SK-N-SH (cell line): ENCODE data around the gene COBLL1. TPM values are rescaled to one million over a fixed set of nuclear protein-coding genes. Genes with fewer than 3 reads are reported as not detected.

Source experiments
- CTCF ChIA-PET: fragments of 300-600, 350-600 bp; formaldehyde crosslinking; extraction: SDS; loops from one replicate; lab custom pipeline; 2021; lab: Yijun Ruan, JAX
- POLR2A ChIA-PET: fragments of 350-600 bp; sonication (Branson Sonifier 250); formaldehyde crosslinking; extraction: SDS; loops from one replicate; lab custom pipeline; 2020; ENCODE audit warnings: antibody characterized with exemption, inconsistent platforms; lab: Yijun Ruan, JAX
- DNase-seq: peaks from one replicate; pipeline ENCODE4 v3.0.0; 2012
- H2AFZ ChIP-seq: fragments of 200-600 bp; sonication (generic); 2 replicates; pipeline ENCODE4 v1.8.1; 2016; ENCODE audit warnings: antibody characterized with exemption, mild to moderate bottlenecking, low read depth
- H3F3A ChIP-seq: fragments of 200-600 bp; sonication (generic); replicated peaks from 2 replicates; pipeline ENCODE3; 2016; ENCODE audit warnings: antibody characterized with exemption, mild to moderate bottlenecking; ENCODE audit not compliant: insufficient read depth
- H3K27ac ChIP-seq, 2 experiments: fragments of 200-500 bp in 1 of 2; fragments of 200-600 bp in 1 of 2; sonication (Bioruptor generic) in 1 of 2; sonication (generic), shearing (Covaris generic) in 1 of 2; 2 replicates each; pipeline versions ENCODE4 v1.5.1 to v1.6.1; 2014 to 2016; ENCODE audit warnings: low read depth in 2 of 2, inconsistent platforms in 1 of 2, low read length in 1 of 2, mild to moderate bottlenecking in 1 of 2, mixed read lengths in 1 of 2
- H3K27me3 ChIP-seq: fragments of 200-600 bp; sonication (generic), shearing (Covaris generic); 2 replicates; pipeline ENCODE4 v1.6.1; 2016; ENCODE audit warnings: mixed run types; ENCODE audit not compliant: insufficient read depth
- H3K36me3 ChIP-seq, 2 experiments: fragments of 200-500 bp in 1 of 2; fragments of 200-600 bp in 1 of 2; sonication (Bioruptor generic) in 1 of 2; sonication (generic) in 1 of 2; replicated peaks in 1 of 2; 2 replicates each; pipeline versions ENCODE3 to v1.5.1; 2014 to 2016; ENCODE audit warnings: low read length in 1 of 2, mild to moderate bottlenecking in 1 of 2; ENCODE audit not compliant: insufficient read depth in 2 of 2, control insufficient read depth in 1 of 2
- H3K4me1 ChIP-seq, 2 experiments: fragments of 200-500 bp in 1 of 2; fragments of 200-600 bp in 1 of 2; sonication (Bioruptor generic) in 1 of 2; sonication (generic), shearing (Covaris generic) in 1 of 2; 2 replicates each; pipeline versions ENCODE4 v1.5.1 to v1.6.1; 2014 to 2016; ENCODE audit warnings: low read depth in 1 of 2, low read length in 1 of 2, mixed run types in 1 of 2; ENCODE audit not compliant: insufficient read depth in 2 of 2, control insufficient read depth in 1 of 2
- H3K4me2 ChIP-seq: fragments of 200-600 bp; sonication (generic), shearing (Covaris generic); 2 replicates; pipeline ENCODE4 v1.6.1; 2017; ENCODE audit warnings: mixed run types
- H3K4me3 ChIP-seq, 2 experiments: fragments of 200-500 bp in 1 of 2; fragments of 200-600 bp in 1 of 2; sonication (Bioruptor generic) in 1 of 2; sonication (generic), shearing (Covaris generic) in 1 of 2; 2 replicates each; pipeline versions ENCODE4 v1.5.1 to v1.8.1; 2014 to 2016; ENCODE audit warnings: low read depth in 2 of 2, inconsistent platforms in 1 of 2, low read length in 1 of 2, mild to moderate bottlenecking in 1 of 2, mixed read lengths in 1 of 2, moderate library complexity in 1 of 2
- H3K79me2 ChIP-seq: fragments of 200-600 bp; sonication (generic); 2 replicates; pipeline ENCODE4 v1.8.1; 2017; ENCODE audit warnings: mild to moderate bottlenecking; ENCODE audit not compliant: insufficient read depth
- H3K9ac ChIP-seq: fragments of 200-600 bp; sonication (generic); 2 replicates; pipeline ENCODE4 v1.6.1; 2017; ENCODE audit warnings: mixed run types
- H3K9me2 ChIP-seq: fragments of 200-600 bp; sonication (generic); 2 replicates; pipeline ENCODE4 v1.6.1; 2017; ENCODE audit warnings: mixed run types
- H3K9me3 ChIP-seq: fragments of 200-600 bp; sonication (generic); 2 replicates; pipeline ENCODE4 v1.6.1; 2017; ENCODE audit warnings: mixed run types, mild to moderate bottlenecking, moderate library complexity
- H4K20me1 ChIP-seq: fragments of 200-600 bp; sonication (generic); 2 replicates; pipeline ENCODE4 v1.6.1; 2017; ENCODE audit warnings: mild to moderate bottlenecking, mixed run types; ENCODE audit not compliant: insufficient read depth
- CHD2 ChIP-seq: fragments of 150-350 bp; IDR thresholded peaks from 2 replicates; pipeline ENCODE4 v1.6.1; 2018; ENCODE audit warnings: low read length; ENCODE audit not compliant: partially characterized antibody
- EP300 ChIP-seq, 2 experiments: IDR thresholded peaks; 2 replicates each; pipeline versions ENCODE4 v1.4.0 to v1.6.1; 2012; ENCODE audit warnings: borderline replicate concordance in 1 of 2, low read depth in 1 of 2, low read length in 1 of 2
- EZH2phosphoT487 ChIP-seq: fragments of 200-600 bp; sonication (generic); IDR thresholded peaks from 2 replicates; pipeline ENCODE4 v1.6.1; 2017; ENCODE audit warnings: low read depth, mixed run types, mild to moderate bottlenecking, antibody characterized with exemption, moderate library complexity, borderline replicate concordance
- FOXM1 ChIP-seq: IDR thresholded peaks from 2 replicates; pipeline ENCODE4 v1.4.0; 2012; ENCODE audit warnings: low read depth, mild to moderate bottlenecking
- GABPA ChIP-seq: IDR thresholded peaks from 2 replicates; pipeline ENCODE4 v1.4.0; 2012; ENCODE audit warnings: low read depth, mild to moderate bottlenecking
- GATA2 ChIP-seq: sonication (generic); formaldehyde crosslinking; IDR thresholded peaks from 2 replicates; pipeline ENCODE4 v1.5.0; 2020; ENCODE audit warnings: mild to moderate bottlenecking, missing genetic modification reagents
- JUND ChIP-seq: IDR thresholded peaks from 2 replicates; pipeline ENCODE4 v1.4.0; 2012
- NFIC ChIP-seq: IDR thresholded peaks from 2 replicates; pipeline ENCODE4 v1.4.0; 2012; ENCODE audit warnings: borderline replicate concordance
- RCOR1 ChIP-seq: fragments of 150-350 bp; IDR thresholded peaks from 2 replicates; pipeline ENCODE4 v1.6.1; 2017; ENCODE audit warnings: antibody characterized with exemption, low read length
- REST ChIP-seq: IDR thresholded peaks from 2 replicates; pipeline ENCODE4 v1.6.1; 2012; ENCODE audit warnings: mild to moderate bottlenecking, low read depth, low read length, moderate library complexity
- RXRA ChIP-seq: IDR thresholded peaks from 2 replicates; pipeline ENCODE4 v1.4.0; 2012; ENCODE audit warnings: low read depth, mild to moderate bottlenecking, borderline replicate concordance
- TAF1 ChIP-seq: IDR thresholded peaks from 2 replicates; pipeline ENCODE4 v1.6.1; 2012; ENCODE audit warnings: low read depth, mild to moderate bottlenecking, low read length, moderate library complexity, borderline replicate concordance
- TEAD4 ChIP-seq: IDR thresholded peaks from 2 replicates; pipeline ENCODE4 v1.4.0; 2012; ENCODE audit warnings: mild to moderate bottlenecking, borderline replicate concordance; ENCODE audit not compliant: insufficient read depth
- YY1 ChIP-seq: IDR thresholded peaks from 2 replicates; pipeline ENCODE4 v1.4.0; 2012; ENCODE audit warnings: low read depth, mild to moderate bottlenecking
- WGBS: methylation state at CpG from one replicate; pipeline ENCODE4 v1.1.6; 2017; ENCODE audit warnings: low lambda C conversion rate; 5-methylcytosine and 5-hydroxymethylcytosine counted together
- polyA plus RNA-seq, 3 experiments: library from polyadenylated mRNA; depleted of rRNA; stranded (reverse); fragments of >200 nt; gene quantifications; 2 replicates each; pipeline ENCODE4 v1.2.3, GENCODE V29; 2012
- TF ChIP-seq, protein P1 (sequence below): fragments of 150-350 bp; IDR thresholded peaks from 2 replicates; pipeline ENCODE4 v1.6.1; 2016; ENCODE audit warnings: mild to moderate bottlenecking, low read depth, low read length
- TF ChIP-seq, protein P2 (sequence below): fragments of 200-600 bp; sonication (generic); IDR thresholded peaks from 2 replicates; pipeline ENCODE4 v1.6.1; 2017; ENCODE audit warnings: antibody characterized with exemption, mild to moderate bottlenecking, moderate library complexity
- TF ChIP-seq, protein P3 (sequence below): IDR thresholded peaks from 2 replicates; pipeline ENCODE4 v1.4.0; 2012; ENCODE audit warnings: low read depth

Gene COBLL1
- polyA plus RNA-seq, 1 of the 3 experiments (the other 2 are of a cell fraction): 3.1 TPM

DNA sequence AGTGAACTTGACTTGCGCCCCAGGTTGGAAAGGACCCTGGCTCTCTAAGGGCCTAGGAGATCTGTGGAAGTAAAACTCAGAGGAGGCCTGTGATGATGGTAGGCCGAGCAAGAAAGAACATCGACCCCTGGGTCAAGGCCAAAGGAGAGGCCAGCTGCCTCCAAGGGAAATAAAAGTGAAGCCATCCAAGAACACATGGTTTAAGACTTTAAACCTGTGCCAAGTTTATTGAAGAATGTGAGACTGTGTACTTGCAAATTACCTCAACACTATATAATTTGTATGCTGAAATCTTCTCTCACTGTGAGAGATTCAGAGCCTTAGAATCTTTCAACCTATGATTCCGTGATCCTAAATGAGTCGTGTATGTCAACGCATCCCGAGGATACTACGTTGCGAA is 40.7 kb upstream of the COBLL1 start:
- Histone ChIP-seq H3K4me1 (no peaks in the 10 kb centered on the region), H3K4me2 (no peak overlapping the region), H3K9me2 (no peaks in the 10 kb centered on the region), H3K79me2 (no peaks in the 10 kb centered on the region), H3K27me3 (no peaks in the 10 kb centered on the region), H3K36me3 (no peaks in the 10 kb centered on the region), H3K9ac (no peak overlapping the region), H3K9me3 (no peaks in the 10 kb centered on the region), H3K27ac (no peak overlapping the region), H3F3A (no peaks in the 10 kb centered on the region), H2AFZ (no peak overlapping the region), H3K4me3 (no peak overlapping the region), H4K20me1 (no peaks in the 10 kb centered on the region)
- TF ChIP-seq TEAD4 (no peak), NFIC (no peak), TAF1 (no peak)
- TF ChIP-seq, protein P1, sequence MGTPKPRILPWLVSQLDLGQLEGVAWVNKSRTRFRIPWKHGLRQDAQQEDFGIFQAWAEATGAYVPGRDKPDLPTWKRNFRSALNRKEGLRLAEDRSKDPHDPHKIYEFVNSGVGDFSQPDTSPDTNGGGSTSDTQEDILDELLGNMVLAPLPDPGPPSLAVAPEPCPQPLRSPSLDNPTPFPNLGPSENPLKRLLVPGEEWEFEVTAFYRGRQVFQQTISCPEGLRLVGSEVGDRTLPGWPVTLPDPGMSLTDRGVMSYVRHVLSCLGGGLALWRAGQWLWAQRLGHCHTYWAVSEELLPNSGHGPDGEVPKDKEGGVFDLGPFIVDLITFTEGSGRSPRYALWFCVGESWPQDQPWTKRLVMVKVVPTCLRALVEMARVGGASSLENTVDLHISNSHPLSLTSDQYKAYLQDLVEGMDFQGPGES: no peak
- TF ChIP-seq, protein P2, sequence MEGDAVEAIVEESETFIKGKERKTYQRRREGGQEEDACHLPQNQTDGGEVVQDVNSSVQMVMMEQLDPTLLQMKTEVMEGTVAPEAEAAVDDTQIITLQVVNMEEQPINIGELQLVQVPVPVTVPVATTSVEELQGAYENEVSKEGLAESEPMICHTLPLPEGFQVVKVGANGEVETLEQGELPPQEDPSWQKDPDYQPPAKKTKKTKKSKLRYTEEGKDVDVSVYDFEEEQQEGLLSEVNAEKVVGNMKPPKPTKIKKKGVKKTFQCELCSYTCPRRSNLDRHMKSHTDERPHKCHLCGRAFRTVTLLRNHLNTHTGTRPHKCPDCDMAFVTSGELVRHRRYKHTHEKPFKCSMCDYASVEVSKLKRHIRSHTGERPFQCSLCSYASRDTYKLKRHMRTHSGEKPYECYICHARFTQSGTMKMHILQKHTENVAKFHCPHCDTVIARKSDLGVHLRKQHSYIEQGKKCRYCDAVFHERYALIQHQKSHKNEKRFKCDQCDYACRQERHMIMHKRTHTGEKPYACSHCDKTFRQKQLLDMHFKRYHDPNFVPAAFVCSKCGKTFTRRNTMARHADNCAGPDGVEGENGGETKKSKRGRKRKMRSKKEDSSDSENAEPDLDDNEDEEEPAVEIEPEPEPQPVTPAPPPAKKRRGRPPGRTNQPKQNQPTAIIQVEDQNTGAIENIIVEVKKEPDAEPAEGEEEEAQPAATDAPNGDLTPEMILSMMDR: no peak
- CTCF ChIA-PET: interaction anchor here (1.5 to 1.6 kb wide), 2 partner anchors 28 to 40 kb away, joined by 4 to 6 read pairs; partner anchors contain the start of gene COBLL1
- no peak for DNase-seq
- 96% methylated on average over 8 of the region's 9 CpGs for WGBS
- POLR2A ChIA-PET: no interaction called here

DNA sequence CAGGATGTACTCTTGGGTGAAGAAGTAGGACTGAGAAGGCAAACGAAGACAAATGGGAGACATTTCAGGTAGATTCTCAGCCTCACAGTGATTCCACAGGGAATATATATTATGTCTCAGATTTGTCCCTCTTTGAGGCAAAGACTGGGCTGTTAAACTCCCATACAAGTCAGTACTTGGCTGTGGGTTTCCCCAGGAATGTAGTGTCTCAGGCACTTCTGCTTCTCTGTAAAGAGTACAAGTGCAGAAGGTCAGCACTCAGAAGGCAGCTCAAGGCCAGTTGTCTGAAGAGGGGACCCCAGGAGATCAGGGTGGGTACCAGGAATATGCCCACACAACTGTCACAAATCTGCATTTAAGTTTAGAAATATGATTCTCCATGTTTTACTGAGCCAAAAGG is 39.9 kb upstream of the COBLL1 start:
- ChIA-PET POLR2A (no interaction called here), CTCF (interaction anchor here (1.1 to 1.7 kb wide), 5 partner anchors 9 to 40 kb away, joined by 4 to 6 read pairs (median 4); partner anchors contain the start of gene COBLL1)
- Histone ChIP-seq H3K4me3 (no peak overlapping the region), H2AFZ (no peak overlapping the region), H4K20me1 (no peaks in the 10 kb centered on the region), H3K4me2 (no peak overlapping the region), H3K9ac (no peak overlapping the region), H3F3A (no peaks in the 10 kb centered on the region), H3K9me3 (no peaks in the 10 kb centered on the region), H3K4me1 (no peaks in the 10 kb centered on the region), H3K27ac (no peak overlapping the region), H3K9me2 (no peaks in the 10 kb centered on the region), H3K36me3 (no peaks in the 10 kb centered on the region), H3K27me3 (no peaks in the 10 kb centered on the region), H3K79me2 (no peaks in the 10 kb centered on the region)
- no peak for DNase-seq
- WGBS: 80% methylated on average over 1 of the region's 1 CpG
- TF ChIP-seq, protein P3, sequence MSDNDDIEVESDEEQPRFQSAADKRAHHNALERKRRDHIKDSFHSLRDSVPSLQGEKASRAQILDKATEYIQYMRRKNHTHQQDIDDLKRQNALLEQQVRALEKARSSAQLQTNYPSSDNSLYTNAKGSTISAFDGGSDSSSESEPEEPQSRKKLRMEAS: no peak
- no peak for TF ChIP-seq EP300 (IDR thresholded peaks at IDR 0.05; ENCODE audit: borderline replicate concordance in 1 of 2, low read depth in 1 of 2, low read length in 1 of 2)
- TF ChIP-seq GABPA: no peak
- no peak for TF ChIP-seq CHD2
- TF ChIP-seq RCOR1: no peak
- no peak for TF ChIP-seq RXRA
- no peak for TF ChIP-seq GATA2 (CRISPR knock-in tag)
- no peak for TF ChIP-seq TEAD4
- TF ChIP-seq FOXM1: no peak
- TF ChIP-seq EZH2phosphoT487: no peak
- no peak for TF ChIP-seq REST
- TF ChIP-seq JUND: no peak
- TF ChIP-seq YY1: no peak
- TF ChIP-seq, protein P1: no peak
